HG03571 (cell line): ENCODE data around the gene SPCS3.
"Not testable (repeated sequence)": the region's sequence is repeated elsewhere in the genome, so short reads cannot be mapped to it uniquely, and the experiment has no call there.

ENCODE experiments used
- ATAC-seq: cut with Tn5 transposase; IDR thresholded peaks from one replicate; pipeline ENCODE4 v1.9.1; 2021; ENCODE audit not compliant: unreplicated experiment

The SPCS3 gene

GRCh38 chr4:176303938-176304337, 15.8 kb upstream of the SPCS3 start:
- ATAC-seq: no peak

GRCh38 chr4:176306837-176307665, 12.7 kb upstream of the SPCS3 start:
- ATAC-seq: no peak

- no peak for ATAC-seq
These were observed 12.2 kb upstream of the SPCS3 start for GRCh38 chr4:176307666-176307930.

- peak; percentile 24 for ATAC-seq
These were observed 11.3 kb upstream of the SPCS3 start for GRCh38 chr4:176308441-176308840.

GRCh38 chr4:176309046-176309445, 10.7 kb upstream of the SPCS3 start:
- ATAC-seq: peak; percentile 99

- no peak for ATAC-seq
These were observed 10.0 kb upstream of the SPCS3 start for GRCh38 chr4:176309772-176310171.

GRCh38 chr4:176313596-176314336, 6.0 kb upstream of the SPCS3 start:
- no peak for ATAC-seq

GRCh38 chr4:176319151-176319703, 539 bp upstream of the SPCS3 start:
- ATAC-seq: no peak

GRCh38 chr4:176320340-176320975, 692 bp downstream of the SPCS3 start:
- ATAC-seq: peak; percentile 80

GRCh38 chr4:176320976-176321361, 1.2 kb downstream of the SPCS3 start:
- no peak for ATAC-seq

- no peak for ATAC-seq
These were observed 1.8 kb downstream of the SPCS3 start for GRCh38 chr4:176321589-176321988.

- no peak for ATAC-seq
These were observed 3.9 kb downstream of the SPCS3 start for GRCh38 chr4:176323511-176324160.

- ATAC-seq: not testable (repeated sequence)
These were observed 5.1 kb downstream of the SPCS3 start for GRCh38 chr4:176324876-176325275.

- ATAC-seq: no peak
These were observed 13.3 kb downstream of the SPCS3 start for GRCh38 chr4:176333076-176333475.

GRCh38 chr4:176334066-176334465, 14.3 kb downstream of the SPCS3 start:
- ATAC-seq: no peak

- no peak for ATAC-seq
These were observed 15.7 kb downstream of the SPCS3 start for GRCh38 chr4:176335421-176335820.

GRCh38 chr4:176339936-176340761, 20.4 kb downstream of the SPCS3 start:
- no peak for ATAC-seq

GRCh38 chr4:176340871-176341685, 21.3 kb downstream of the SPCS3 start:
- no peak for ATAC-seq

GRCh38 chr4:176342384-176342783, 22.6 kb downstream of the SPCS3 start:
- ATAC-seq: no peak

- ATAC-seq: no peak
These were observed 23.5 kb downstream of the SPCS3 start for GRCh38 chr4:176343286-176343685.
